ENCODE results near the gene NVL. TPM values are rescaled to one million over a fixed set of nuclear protein-coding genes. Genes with fewer than 3 reads are reported as not detected.

The NVL gene
- total RNA-seq, 1 experiment from 2014 or later = 45.0 TPM

DNA sequence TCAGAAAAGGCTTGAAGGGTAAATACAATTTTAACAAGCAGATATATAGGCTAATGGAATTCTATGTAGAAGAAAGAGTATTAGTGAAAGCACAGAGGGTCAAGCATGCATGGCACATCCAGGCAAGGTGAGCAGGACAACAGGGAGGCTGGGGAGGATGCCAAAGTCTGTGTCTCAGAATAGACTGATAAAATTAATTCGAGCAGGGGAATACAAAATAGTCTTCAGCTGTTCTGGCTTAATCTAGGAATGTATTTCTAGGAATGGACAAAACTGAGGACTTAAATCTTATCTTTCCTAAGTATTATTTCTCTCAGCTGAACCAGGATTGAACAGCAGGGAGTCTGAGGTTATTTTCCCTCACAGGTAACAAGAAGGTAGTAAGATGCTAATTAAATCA lies 35.2 kb downstream of the NVL start:
- intact Hi-C loops (cut with micrococcal nuclease; ENCODE audit: unreplicated experiment) = no loop called here
- H3K27me3 ChIP-seq (replicated peaks; ENCODE audit: control insufficient read depth, insufficient read depth, low read length) = no peaks in the 10 kb centered on the region
- TF ChIP-seq, protein P1, sequence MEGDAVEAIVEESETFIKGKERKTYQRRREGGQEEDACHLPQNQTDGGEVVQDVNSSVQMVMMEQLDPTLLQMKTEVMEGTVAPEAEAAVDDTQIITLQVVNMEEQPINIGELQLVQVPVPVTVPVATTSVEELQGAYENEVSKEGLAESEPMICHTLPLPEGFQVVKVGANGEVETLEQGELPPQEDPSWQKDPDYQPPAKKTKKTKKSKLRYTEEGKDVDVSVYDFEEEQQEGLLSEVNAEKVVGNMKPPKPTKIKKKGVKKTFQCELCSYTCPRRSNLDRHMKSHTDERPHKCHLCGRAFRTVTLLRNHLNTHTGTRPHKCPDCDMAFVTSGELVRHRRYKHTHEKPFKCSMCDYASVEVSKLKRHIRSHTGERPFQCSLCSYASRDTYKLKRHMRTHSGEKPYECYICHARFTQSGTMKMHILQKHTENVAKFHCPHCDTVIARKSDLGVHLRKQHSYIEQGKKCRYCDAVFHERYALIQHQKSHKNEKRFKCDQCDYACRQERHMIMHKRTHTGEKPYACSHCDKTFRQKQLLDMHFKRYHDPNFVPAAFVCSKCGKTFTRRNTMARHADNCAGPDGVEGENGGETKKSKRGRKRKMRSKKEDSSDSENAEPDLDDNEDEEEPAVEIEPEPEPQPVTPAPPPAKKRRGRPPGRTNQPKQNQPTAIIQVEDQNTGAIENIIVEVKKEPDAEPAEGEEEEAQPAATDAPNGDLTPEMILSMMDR (IDR thresholded peaks at IDR 0.05; ENCODE audit: insufficient read depth in 1 of 2, low read depth in 1 of 2, low read length in 1 of 2, severe bottlenecking in 1 of 2, unreplicated experiment in 1 of 2) = no peak
- Mint-ChIP-seq H3K27me3 (ENCODE audit: insufficient read depth, unreplicated experiment) (no peaks in the 10 kb centered on the region), H3K4me3 (ENCODE audit: unreplicated experiment) (no peak overlapping the region), H3K27ac (ENCODE audit: unreplicated experiment) (no peak overlapping the region), H3K4me1 (ENCODE audit: low read depth, unreplicated experiment) (no peaks in the 10 kb centered on the region), H3K9me3 (ENCODE audit: unreplicated experiment) (no peaks in the 10 kb centered on the region), H3K36me3 (ENCODE audit: insufficient read depth, unreplicated experiment) (peaks cover 61% of the 10 kb centered on the region)
- H3K4me1 ChIP-seq = no peaks in the 10 kb centered on the region
- H3K4me3 ChIP-seq (ENCODE audit: low read depth, low read length) = no peak overlapping the region
- H3K9me3 ChIP-seq = no peaks in the 10 kb centered on the region
- ChIA-PET CTCF (no interaction called here), POLR2A (no interaction called here)
- peaks cover 4% of the 10 kb centered on the region for H3K36me3 ChIP-seq (ENCODE audit: control insufficient read depth, insufficient read depth, low read length)
- no TSS peak for BruUV-seq (replicated peaks)
- DNase-seq = no peak

- CTCF ChIA-PET = no interaction called here
- no peak overlapping the region for H3K27ac Mint-ChIP-seq (ENCODE audit: unreplicated experiment)
Measured at GRCh38 chr1:224292419-224292818, 37.6 kb downstream of the NVL start.

GRCh38 chr1:224289396-224289795 lies 40.6 kb downstream of the NVL start:
- no TSS peak for BruUV-seq (replicated peaks)
- Mint-ChIP-seq H3K27ac (ENCODE audit: unreplicated experiment) (no peak overlapping the region), H3K36me3 (ENCODE audit: insufficient read depth, unreplicated experiment) (peaks cover 42% of the 10 kb centered on the region), H3K4me1 (ENCODE audit: low read depth, unreplicated experiment) (no peaks in the 10 kb centered on the region), H3K27me3 (ENCODE audit: insufficient read depth, unreplicated experiment) (no peaks in the 10 kb centered on the region), H3K9me3 (ENCODE audit: unreplicated experiment) (no peaks in the 10 kb centered on the region), H3K4me3 (ENCODE audit: unreplicated experiment) (no peak overlapping the region)
- no peak overlapping the region for H3K4me3 ChIP-seq (ENCODE audit: low read depth, low read length)
- no peak for DNase-seq
- POLR2A ChIA-PET = no interaction called here
- no peaks in the 10 kb centered on the region for H3K4me1 ChIP-seq
- intact Hi-C loops (cut with micrococcal nuclease; ENCODE audit: unreplicated experiment) = no loop called here
- TF ChIP-seq, protein P1 (IDR thresholded peaks at IDR 0.05; ENCODE audit: insufficient read depth in 1 of 2, low read depth in 1 of 2, low read length in 1 of 2, severe bottlenecking in 1 of 2, unreplicated experiment in 1 of 2) = no peak
- peaks cover 2% of the 10 kb centered on the region for H3K36me3 ChIP-seq (ENCODE audit: control insufficient read depth, insufficient read depth, low read length)
- CTCF ChIA-PET = no interaction called here
- no peaks in the 10 kb centered on the region for H3K9me3 ChIP-seq
- no peaks in the 10 kb centered on the region for H3K27me3 ChIP-seq (replicated peaks; ENCODE audit: control insufficient read depth, insufficient read depth, low read length)

More at GRCh38 chr1:224292419-224292818, 37.6 kb downstream of the NVL start:
- POLR2A ChIA-PET = no interaction called here
- no peaks in the 10 kb centered on the region for H3K4me1 Mint-ChIP-seq (ENCODE audit: low read depth, unreplicated experiment)
- no peak overlapping the region for H3K4me3 Mint-ChIP-seq (ENCODE audit: unreplicated experiment)
- Histone ChIP-seq H3K27me3 (replicated peaks; ENCODE audit: control insufficient read depth, insufficient read depth, low read length) (no peaks in the 10 kb centered on the region), H3K4me1 (no peaks in the 10 kb centered on the region), H3K4me3 (ENCODE audit: low read depth, low read length) (no peak overlapping the region), H3K9me3 (no peaks in the 10 kb centered on the region), H3K36me3 (ENCODE audit: control insufficient read depth, insufficient read depth, low read length) (peaks cover 4% of the 10 kb centered on the region)
- intact Hi-C loops (cut with micrococcal nuclease; ENCODE audit: unreplicated experiment) = no loop called here
- DNase-seq = no peak
- no peaks in the 10 kb centered on the region for H3K9me3 Mint-ChIP-seq (ENCODE audit: unreplicated experiment)
- no TSS peak for BruUV-seq (replicated peaks)
- TF ChIP-seq, protein P1 (IDR thresholded peaks at IDR 0.05; ENCODE audit: insufficient read depth in 1 of 2, low read depth in 1 of 2, low read length in 1 of 2, severe bottlenecking in 1 of 2, unreplicated experiment in 1 of 2) = no peak
- peaks cover 49% of the 10 kb centered on the region for H3K36me3 Mint-ChIP-seq (ENCODE audit: insufficient read depth, unreplicated experiment)
- H3K27me3 Mint-ChIP-seq (ENCODE audit: insufficient read depth, unreplicated experiment) = no peaks in the 10 kb centered on the region

Measured in Caco-2 (cell line).